Natural killer cell (primary cell): ENCODE data around the gene FALEC. TPM values are rescaled to one million over a fixed set of nuclear protein-coding genes. Genes with fewer than 3 reads are reported as not detected.

Experiments used
- ATAC-seq, 3 donors: fragments of 150-1000 bp in 2 of 3; fragments of 200-7000 bp in 1 of 3; cut with Tn5 transposase; 1 replicate in 1 of 3; 2 replicates in 2 of 3; pipeline ENCODE4 v1.10.0; 2021; ENCODE audit warnings: mild to moderate bottlenecking in 2 of 3, moderate library complexity in 2 of 3
- DNase-seq, 2 donors: peaks; one replicate each; pipeline versions ENCODE4 v3.0.0 to v3.0.0-alpha.2; 2013 to 2021; ENCODE audit warnings: mixed read lengths in 1 of 2
- H3K27ac ChIP-seq: one replicate; pipeline ENCODE4 v1.5.1; 2013; ENCODE audit warnings: mild to moderate bottlenecking, low read length
- H3K27me3 ChIP-seq: one replicate; pipeline ENCODE4 v1.6.1; 2013; ENCODE audit warnings: low read length; ENCODE audit not compliant: control insufficient read depth, insufficient read depth
- H3K36me3 ChIP-seq: one replicate; pipeline ENCODE4 v1.6.1; 2013; ENCODE audit warnings: low read length; ENCODE audit not compliant: control insufficient read depth, insufficient read depth
- H3K4me1 ChIP-seq: one replicate; pipeline ENCODE4 v1.6.1; 2013; ENCODE audit warnings: low read length; ENCODE audit not compliant: control insufficient read depth, insufficient read depth
- H3K4me3 ChIP-seq: one replicate; pipeline ENCODE4 v1.5.1; 2013; ENCODE audit warnings: low read length
- H3K9me3 ChIP-seq: one replicate; pipeline ENCODE4 v1.6.1; 2013; ENCODE audit warnings: low read length; ENCODE audit not compliant: control insufficient read depth, insufficient read depth
- H3K27ac Mint-ChIP-seq, 2 donors: one replicate each; pipeline ENCODE4 v1.8.0; 2022; ENCODE audit warnings: mild to moderate bottlenecking in 2 of 2, mixed read lengths in 2 of 2, moderate library complexity in 1 of 2
- H3K27me3 Mint-ChIP-seq, 2 donors: one replicate each; pipeline ENCODE4 v1.8.0; 2022; ENCODE audit warnings: low read depth in 2 of 2, mixed read lengths in 2 of 2
- H3K36me3 Mint-ChIP-seq: one replicate; pipeline ENCODE4 v1.8.0; 2022; ENCODE audit warnings: mixed read lengths
- H3K4me1 Mint-ChIP-seq, 2 donors: one replicate each; pipeline ENCODE4 v1.8.0; 2022; ENCODE audit warnings: mixed read lengths in 2 of 2
- H3K4me3 Mint-ChIP-seq: one replicate; pipeline ENCODE4 v1.8.0; 2022; ENCODE audit warnings: mild to moderate bottlenecking, moderate library complexity, mixed read lengths
- H3K9me3 Mint-ChIP-seq, 2 donors: one replicate each; pipeline ENCODE4 v1.8.0; 2022; ENCODE audit warnings: mixed read lengths in 2 of 2
- CTCF ChIP-seq: fragments of 200-600 bp; IDR thresholded peaks from one replicate; pipeline ENCODE4 v1.8.0; 2022; ENCODE audit warnings: antibody characterized with exemption
- WGBS: methylation state at CpG from one replicate; pipeline ENCODE4 v1.1.7; 2013; ENCODE audit warnings: missing lambda C conversion rate; ENCODE audit not compliant: insufficient coverage; 5-methylcytosine and 5-hydroxymethylcytosine counted together
- intact Hi-C: fragments of 100-400 bp; cut with micrococcal nuclease; formaldehyde crosslinking; loops from one replicate; pipeline ENCODE4 v1.14.2; 2022
- total RNA-seq, 4 donors: library from RNA; stranded (reverse); fragments of 120-200 nt in 1 of 4; gene quantifications; one replicate each; pipeline versions ENCODE4 v1.2.3 to v1.2.4, GENCODE V29; 2013 to 2022

Gene FALEC
- total RNA-seq, 3 donors from 2014 or later (not counting 1 experiment from before 2014, with no cell fraction given) = not detected

- H3K4me1 Mint-ChIP-seq = peaks cover 48 to 61% of the 10 kb centered on the region in 2 donors
- Histone ChIP-seq H3K4me1 (peaks cover 60% of the 10 kb centered on the region), H3K4me3 (no peak overlapping the region), H3K36me3 (no peaks in the 10 kb centered on the region), H3K27me3 (no peaks in the 10 kb centered on the region), H3K9me3 (no peaks in the 10 kb centered on the region), H3K27ac (peak overlapping the region; percentile 95)
- peak; percentile 71 for TF ChIP-seq CTCF
- H3K4me3 Mint-ChIP-seq = peak overlapping the region; percentile 59
- ATAC-seq (peak; percentile 16 to 40 (median 26)), DNase-seq (peak; percentile 66 to 88)
- no peaks in the 10 kb centered on the region for H3K27me3 Mint-ChIP-seq
- H3K27ac Mint-ChIP-seq = peak overlapping the region; percentile 98 to 99
- no peaks in the 10 kb centered on the region for H3K9me3 Mint-ChIP-seq
- WGBS = 21% methylated on average over 9 of the region's 9 CpGs
- intact Hi-C loops = loop anchor here (5.0 to 10.0 kb wide), 6 partner anchors 137 to 597 kb away; partner anchors contain the start of genes ANP32E, CTSS, GOLPH3L and RPRD2
- no peaks in the 10 kb centered on the region for H3K36me3 Mint-ChIP-seq
Measured at GRCh38 chr1:150560011-150560438, 44.5 kb downstream of the FALEC start.

GRCh38 chr1:150560576-150561253, 45.2 kb downstream of the FALEC start:
- Mint-ChIP-seq H3K9me3 (no peaks in the 10 kb centered on the region), H3K27me3 (no peaks in the 10 kb centered on the region), H3K36me3 (no peaks in the 10 kb centered on the region), H3K4me1 (peaks cover 53 to 63% of the 10 kb centered on the region in 2 donors), H3K4me3 (peak overlapping the region; percentile 98), H3K27ac (peak overlapping the region; percentile 98 to 99)
- intact Hi-C loops = loop anchor here (1.0 to 10.0 kb wide), 7 partner anchors 61 to 597 kb away; partner anchors contain the start of genes ANP32E, CTSS, GOLPH3L and RPRD2
- WGBS = 5% methylated on average over 15 of the region's 17 CpGs
- peak overlapping the region; percentile 95 for H3K27ac ChIP-seq
- no peaks in the 10 kb centered on the region for H3K27me3 ChIP-seq
- ATAC-seq (peak; percentile 47 to 71 (median 55)), DNase-seq (peak; percentile 78 to 89)
- H3K36me3 ChIP-seq = no peaks in the 10 kb centered on the region
- no peaks in the 10 kb centered on the region for H3K9me3 ChIP-seq
- peak; percentile 82 for TF ChIP-seq CTCF
- H3K4me1 ChIP-seq = peaks cover 67% of the 10 kb centered on the region
- H3K4me3 ChIP-seq = peak overlapping the region; percentile 62

GRCh38 chr1:150561254-150561973, 45.9 kb downstream of the FALEC start:
- ATAC-seq (peak; percentile 17 to 46 (median 27)), DNase-seq (peak; percentile 56 to 74)
- H3K4me1 ChIP-seq = peaks cover 74% of the 10 kb centered on the region
- no peaks in the 10 kb centered on the region for H3K9me3 Mint-ChIP-seq
- peaks cover 60 to 70% of the 10 kb centered on the region in 2 donors for H3K4me1 Mint-ChIP-seq
- H3K27ac ChIP-seq = peak overlapping the region; percentile 95
- no peaks in the 10 kb centered on the region for H3K36me3 ChIP-seq
- H3K27me3 Mint-ChIP-seq = no peaks in the 10 kb centered on the region
- H3K4me3 ChIP-seq = peak overlapping the region; percentile 62
- H3K27me3 ChIP-seq = no peaks in the 10 kb centered on the region
- H3K4me3 Mint-ChIP-seq = peak overlapping the region; percentile 98
- no peaks in the 10 kb centered on the region for H3K9me3 ChIP-seq
- H3K27ac Mint-ChIP-seq = peak overlapping the region; percentile 98 to 99
- 0% methylated on average over 32 of the region's 32 CpGs for WGBS
- intact Hi-C loops = loop anchor here (1.0 to 10.0 kb wide), 7 partner anchors 60 to 596 kb away; partner anchors contain the start of genes ANP32E, CTSS, GOLPH3L and RPRD2
- H3K36me3 Mint-ChIP-seq = no peaks in the 10 kb centered on the region
- TF ChIP-seq CTCF = peak; percentile 14
